Right lobe of liver (tissue), 6 donors: ENCODE data around the gene C20orf144. TPM values are rescaled to one million over a fixed set of nuclear protein-coding genes. Genes with fewer than 3 reads are reported as not detected.
A peak's percentile ranks its signal among the peaks of the same experiment; 100 is the strongest.

Experiments used
- ATAC-seq, 4 donors: fragments of 200-7000 bp; cut with Tn5 transposase; one replicate each; pipeline ENCODE4 v1.9.1; 2020; ENCODE audit warnings: mild to moderate bottlenecking in 4 of 4, moderate library complexity in 4 of 4
- DNase-seq, 3 donors: peaks; one replicate each; pipeline ENCODE4 v3.0.0-alpha.2; 2020
- H3K27ac ChIP-seq, 3 donors: fragments of 200-600 bp; one replicate each; pipeline ENCODE4 v1.8.0; 2022
- H3K27me3 ChIP-seq, 2 donors: fragments of 200-600 bp; one replicate each; pipeline ENCODE4 v1.8.0; 2022
- H3K36me3 ChIP-seq, 4 donors: fragments of 200-600 bp; sonication (generic) in 1 of 4; one replicate each; pipeline versions ENCODE4 v1.5.1 to v1.8.0; 2017 to 2022; ENCODE audit warnings: control low read depth in 1 of 4
- H3K4me1 ChIP-seq, 4 donors: fragments of 200-600 bp; sonication (generic) in 1 of 4; one replicate each; pipeline versions ENCODE4 v1.5.1 to v1.8.0; 2017 to 2022; ENCODE audit warnings: control low read depth in 1 of 4
- H3K4me3 ChIP-seq, 3 donors: fragments of 200-600 bp; one replicate each; pipeline ENCODE4 v1.8.0; 2022
- H3K9me3 ChIP-seq, 4 donors: fragments of 200-600 bp; sonication (generic) in 1 of 4; one replicate each; pipeline versions ENCODE4 v1.5.1 to v1.8.0; 2017 to 2022; ENCODE audit warnings: control low read depth in 1 of 4
- POLR2A ChIP-seq: fragments of 450-650 bp; IDR thresholded peaks from one replicate; pipeline ENCODE4 v1.6.1; 2017; ENCODE audit warnings: antibody characterized with exemption, mild to moderate bottlenecking
- WGBS: methylation state at CpG from one replicate; pipeline ENCODE4 v1.1.6; 2018; ENCODE audit warnings: low coverage, low lambda C conversion rate; ENCODE audit not compliant: insufficient coverage; ENCODE audit errors: missing lambda C conversion rate; 5-methylcytosine and 5-hydroxymethylcytosine counted together
- intact Hi-C, 2 donors: fragments of 100-400 bp; cut with DNase I; formaldehyde crosslinking; loops; one replicate each; pipeline versions ENCODE4 v1.11.2 to v1.14.1; 2022
- total RNA-seq, 6 experiments: library from RNA; depleted of rRNA in 2 of 6; stranded (reverse); fragments of >200 nt in 2 of 6; fragmentation: NEBNext Ultra II Directional in 3 of 6; extraction: Animal tissue kit (Norgen Biotek cat#: 25700) in 3 of 6; gene quantifications; one replicate each; pipeline versions ENCODE4 v1.1.0 to v1.2.4, GENCODE V29; 2016 to 2023
- TF ChIP-seq, protein P1 (sequence below), 4 donors: fragments of 200-600 bp in 3 of 4; fragments of 450-650 bp in 1 of 4; IDR thresholded peaks; one replicate each; pipeline versions ENCODE4 v1.5.1 to v1.8.0; 2016 to 2022; ENCODE audit warnings: antibody characterized with exemption in 4 of 4, mild to moderate bottlenecking in 2 of 4
- donor health status: DM: no; HTN: yes; CAD: no.
- donor health status: DM: no; HTN: no; CAD: no.
- donor health status: DM: no; HTN: no; CAD: no.
- donor health status: DM: no; HTN: yes; CAD: no.
- donor health status: DM: no; HTN: yes; CAD: no.

The C20orf144 gene
- total RNA-seq, 6 experiments from 2014 or later, result 0.18 TPM; not detected in 5

DNA sequence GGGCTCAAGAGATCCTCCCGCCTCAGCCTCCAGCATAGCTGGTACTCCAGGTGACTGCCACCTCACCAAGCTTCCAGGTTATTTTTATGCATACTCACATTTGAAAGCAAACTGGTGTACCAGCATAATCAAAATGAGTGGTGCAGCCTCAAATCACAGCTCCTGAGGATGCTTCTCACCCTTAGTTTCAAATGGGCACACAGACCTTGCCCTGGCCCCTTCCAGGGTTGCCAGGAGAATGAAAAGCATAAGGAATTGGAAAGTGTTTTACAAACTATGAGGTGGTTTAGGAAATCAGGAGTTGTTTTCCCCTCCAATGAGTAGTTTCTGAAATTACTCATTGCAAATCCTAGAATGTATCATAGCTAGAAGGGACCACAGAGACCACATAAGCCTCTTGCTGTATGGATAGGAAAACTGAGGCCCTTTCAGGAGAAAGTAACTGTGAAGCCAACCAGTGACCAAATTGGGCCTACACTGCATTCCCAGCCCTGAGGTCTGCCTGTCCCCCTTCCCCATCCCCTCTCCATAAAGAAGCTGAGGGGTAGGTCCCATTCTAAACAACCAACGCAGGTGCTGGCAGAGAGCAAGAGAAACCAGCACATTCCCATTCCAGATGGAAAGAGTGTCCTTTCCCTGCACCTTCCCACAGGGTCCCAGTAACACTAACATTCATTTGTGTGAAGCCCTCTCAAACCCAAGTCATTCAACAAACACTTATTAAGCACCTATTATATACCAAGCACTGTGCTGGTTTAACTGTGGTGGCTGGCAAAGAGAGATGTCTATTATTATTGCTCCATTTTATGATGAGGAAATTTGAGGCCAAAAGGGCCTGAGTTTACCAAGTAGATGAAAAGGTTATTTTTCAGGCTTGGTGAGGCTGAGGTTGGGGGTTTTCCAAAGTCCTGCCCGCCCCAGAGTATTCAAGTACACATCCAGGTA lies 26.1 kb downstream of the C20orf144 start:
- no peak for TF ChIP-seq POLR2A
- TF ChIP-seq, protein P1, sequence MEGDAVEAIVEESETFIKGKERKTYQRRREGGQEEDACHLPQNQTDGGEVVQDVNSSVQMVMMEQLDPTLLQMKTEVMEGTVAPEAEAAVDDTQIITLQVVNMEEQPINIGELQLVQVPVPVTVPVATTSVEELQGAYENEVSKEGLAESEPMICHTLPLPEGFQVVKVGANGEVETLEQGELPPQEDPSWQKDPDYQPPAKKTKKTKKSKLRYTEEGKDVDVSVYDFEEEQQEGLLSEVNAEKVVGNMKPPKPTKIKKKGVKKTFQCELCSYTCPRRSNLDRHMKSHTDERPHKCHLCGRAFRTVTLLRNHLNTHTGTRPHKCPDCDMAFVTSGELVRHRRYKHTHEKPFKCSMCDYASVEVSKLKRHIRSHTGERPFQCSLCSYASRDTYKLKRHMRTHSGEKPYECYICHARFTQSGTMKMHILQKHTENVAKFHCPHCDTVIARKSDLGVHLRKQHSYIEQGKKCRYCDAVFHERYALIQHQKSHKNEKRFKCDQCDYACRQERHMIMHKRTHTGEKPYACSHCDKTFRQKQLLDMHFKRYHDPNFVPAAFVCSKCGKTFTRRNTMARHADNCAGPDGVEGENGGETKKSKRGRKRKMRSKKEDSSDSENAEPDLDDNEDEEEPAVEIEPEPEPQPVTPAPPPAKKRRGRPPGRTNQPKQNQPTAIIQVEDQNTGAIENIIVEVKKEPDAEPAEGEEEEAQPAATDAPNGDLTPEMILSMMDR (IDR thresholded peaks at IDR 0.05), result no peak
- DNase-seq (no peak), ATAC-seq (no peak)
- Histone ChIP-seq H3K4me1 (peaks cover 0 to 3% (median 0%) of the 10 kb centered on the region in 4 donors), H3K36me3 (no peaks in the 10 kb centered on the region), H3K27me3 (no peaks in the 10 kb centered on the region), H3K4me3 (no peak overlapping the region), H3K27ac (no peak overlapping the region), H3K9me3 (no peaks in the 10 kb centered on the region)
- WGBS, result 100% methylated on average over 2 of the region's 3 CpGs
- intact Hi-C loops, result no loop called here

DNA sequence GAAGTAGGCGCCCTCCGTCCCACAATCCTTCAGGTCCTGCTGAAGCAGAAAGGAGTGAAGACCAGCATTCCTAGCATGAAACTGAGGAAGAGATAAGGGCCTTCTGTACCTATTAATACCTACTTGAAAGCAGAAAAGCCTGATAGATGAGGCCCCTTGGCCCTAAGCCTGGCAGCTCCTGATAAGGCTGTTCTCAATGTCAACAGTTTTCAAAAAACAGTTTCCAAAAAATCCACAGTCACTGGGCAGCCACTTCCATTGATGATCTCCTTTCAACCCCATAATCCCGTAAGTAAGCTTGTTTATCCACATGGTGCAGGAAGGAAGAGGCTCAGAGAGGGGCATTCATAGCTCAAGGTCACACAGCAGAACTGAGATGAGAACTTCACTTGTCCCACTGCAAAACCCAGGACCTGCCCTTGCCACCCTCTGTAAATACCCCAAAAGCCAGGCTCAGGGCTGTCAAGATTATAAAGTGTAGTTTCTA lies 26.9 kb downstream of the C20orf144 start:
- TF ChIP-seq POLR2A, result no peak
- TF ChIP-seq, protein P1 (IDR thresholded peaks at IDR 0.05), result no peak
- H3K27me3 ChIP-seq, result no peaks in the 10 kb centered on the region
- peaks cover 0 to 3% (median 0%) of the 10 kb centered on the region in 4 donors for H3K4me1 ChIP-seq
- no peak overlapping the region for H3K27ac ChIP-seq
- DNase-seq (no peak), ATAC-seq (no peak)
- 83% methylated on average over 2 of the region's 3 CpGs for WGBS
- no peaks in the 10 kb centered on the region for H3K9me3 ChIP-seq
- intact Hi-C loops, result no loop called here
- H3K36me3 ChIP-seq, result no peaks in the 10 kb centered on the region
- no peak overlapping the region for H3K4me3 ChIP-seq

DNA sequence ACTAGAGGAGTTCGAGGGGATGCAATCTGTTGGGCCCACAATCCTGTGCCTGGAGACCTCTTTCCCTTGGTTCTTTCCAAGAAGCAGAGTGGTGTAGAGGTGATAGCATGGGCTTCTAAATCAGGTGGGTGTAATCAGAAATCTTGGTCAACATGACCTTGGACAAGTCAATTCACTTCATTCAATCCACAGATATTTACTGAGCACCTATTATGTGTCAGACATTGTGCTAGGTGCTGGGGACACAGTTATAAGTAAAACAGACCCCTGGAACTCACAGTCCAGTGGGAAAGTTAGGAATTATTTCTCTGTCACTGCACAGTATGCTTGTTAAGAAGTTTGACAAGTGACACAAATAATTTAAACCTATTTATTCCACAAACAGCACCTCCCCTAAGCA lies 27.4 kb downstream of the C20orf144 start:
- H3K27ac ChIP-seq, result no peak overlapping the region
- H3K27me3 ChIP-seq, result no peaks in the 10 kb centered on the region
- ATAC-seq (no peak), DNase-seq (no peak)
- no peak for TF ChIP-seq POLR2A
- TF ChIP-seq, protein P1 (IDR thresholded peaks at IDR 0.05), result no peak
- 80% methylated on average over 1 of the region's 1 CpG for WGBS
- no peak overlapping the region for H3K4me3 ChIP-seq
- no peaks in the 10 kb centered on the region for H3K36me3 ChIP-seq
- H3K4me1 ChIP-seq, result peaks cover 0 to 3% (median 0%) of the 10 kb centered on the region in 4 donors
- intact Hi-C loops, result no loop called here
- H3K9me3 ChIP-seq, result no peaks in the 10 kb centered on the region

DNA sequence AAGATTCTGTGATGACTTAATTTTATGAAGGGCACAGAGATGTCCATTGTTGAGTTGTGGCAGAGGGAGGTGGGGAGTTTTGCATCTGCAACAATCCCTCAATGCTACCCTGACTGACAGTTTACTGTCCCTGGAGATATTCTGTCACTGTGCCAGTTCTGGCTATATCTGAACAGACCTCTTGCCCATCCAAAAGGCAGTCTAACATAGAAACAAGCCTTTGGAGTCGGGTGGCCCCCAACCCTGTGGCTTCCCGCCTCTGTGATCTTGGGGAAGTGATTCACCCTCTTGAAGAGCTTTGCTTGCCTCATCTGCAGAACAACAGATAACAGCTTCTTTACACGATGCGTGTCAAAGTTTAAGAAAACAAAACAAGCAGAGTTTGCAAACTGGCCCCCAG lies 27.8 kb downstream of the C20orf144 start:
- intact Hi-C loops, result no loop called here
- no peaks in the 10 kb centered on the region for H3K36me3 ChIP-seq
- 34% methylated on average over 4 of the region's 4 CpGs for WGBS
- no peak for DNase-seq
- H3K27ac ChIP-seq, result no peak overlapping the region
- H3K4me1 ChIP-seq, result peaks cover 0 to 3% (median 0%) of the 10 kb centered on the region in 4 donors
- peak in 2 of 4 donors; percentile 9 to 18 for ATAC-seq
- no peak for TF ChIP-seq POLR2A
- TF ChIP-seq, protein P1 (IDR thresholded peaks at IDR 0.05), result no peak
- no peaks in the 10 kb centered on the region for H3K9me3 ChIP-seq
- H3K4me3 ChIP-seq, result no peak overlapping the region
- H3K27me3 ChIP-seq, result no peaks in the 10 kb centered on the region
